ENCODE data around the gene ATP5F1D. TPM values are rescaled to one million over a fixed set of nuclear protein-coding genes. Genes with fewer than 3 reads are reported as not detected.

The ATP5F1D gene
- total and polyA plus RNA-seq, 2 of the 13 experiments (the other 11 are each of a cell fraction or from before 2014, with no cell fraction given), result 39.4 to 78.7 TPM

- TF ChIP-seq ZMAT3 (CRISPR knock-in tag; conservative IDR thresholded peaks at IDR 0.05) (no peak), MEF2D (CRISPR knock-in tag; IDR thresholded peaks at IDR 0.05) (0 out of 2 replicates have a peak, but pooled peaks have one; percentile 27), CREB1 (IDR thresholded peaks at IDR 0.05) (no peak), CREB1 (CRISPR knock-in tag; IDR thresholded peaks at IDR 0.05) (no peak), ZNF446 (CRISPR knock-in tag; IDR thresholded peaks at IDR 0.05) (no peak; the same call in 1 of the 2 replicates), ZNF503 (CRISPR knock-in tag; IDR thresholded peaks at IDR 0.05) (no peak; the same call in none of the 2 replicates), TFE3 (CRISPR knock-in tag; IDR thresholded peaks at IDR 0.05) (peak; percentile 64; the same call in 1 of the 2 replicates), ZNF292 (CRISPR knock-in tag; IDR thresholded peaks at IDR 0.05; ENCODE audit: borderline replicate concordance, low read depth) (no peak), ZC3H13 (CRISPR knock-in tag; IDR thresholded peaks at IDR 0.05) (peak; percentile 82), SP140L (CRISPR knock-in tag; IDR thresholded peaks at IDR 0.05; ENCODE audit: borderline replicate concordance) (no peak), ZNF619 (CRISPR knock-in tag; IDR thresholded peaks at IDR 0.05) (no peak), ZNF337 (CRISPR knock-in tag; IDR thresholded peaks at IDR 0.05; ENCODE audit: borderline replicate concordance, low read depth) (no peak), ZNF253 (CRISPR knock-in tag; IDR thresholded peaks at IDR 0.05; ENCODE audit: borderline replicate concordance) (no peak), MNT (IDR thresholded peaks at IDR 0.05) (no peak), HMGXB4 (CRISPR knock-in tag; IDR thresholded peaks at IDR 0.05; ENCODE audit: borderline replicate concordance in 1 of 2, low read depth in 1 of 2) (peak in 1 of 2 experiments; percentile 39; a peak in 1 of 4 replicates), SOX13 (IDR thresholded peaks at IDR 0.05) (no peak), SOX13 (CRISPR knock-in tag; conservative IDR thresholded peaks at IDR 0.05 in 1 of 2, IDR thresholded peaks at IDR 0.05 in 1 of 2) (no peak)
- TF ChIP-seq, protein P1, sequence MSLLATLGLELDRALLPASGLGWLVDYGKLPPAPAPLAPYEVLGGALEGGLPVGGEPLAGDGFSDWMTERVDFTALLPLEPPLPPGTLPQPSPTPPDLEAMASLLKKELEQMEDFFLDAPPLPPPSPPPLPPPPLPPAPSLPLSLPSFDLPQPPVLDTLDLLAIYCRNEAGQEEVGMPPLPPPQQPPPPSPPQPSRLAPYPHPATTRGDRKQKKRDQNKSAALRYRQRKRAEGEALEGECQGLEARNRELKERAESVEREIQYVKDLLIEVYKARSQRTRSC (CRISPR knock-in tag; IDR thresholded peaks at IDR 0.05; ENCODE audit: low read depth), result no peak
- TF ChIP-seq, protein P2, sequence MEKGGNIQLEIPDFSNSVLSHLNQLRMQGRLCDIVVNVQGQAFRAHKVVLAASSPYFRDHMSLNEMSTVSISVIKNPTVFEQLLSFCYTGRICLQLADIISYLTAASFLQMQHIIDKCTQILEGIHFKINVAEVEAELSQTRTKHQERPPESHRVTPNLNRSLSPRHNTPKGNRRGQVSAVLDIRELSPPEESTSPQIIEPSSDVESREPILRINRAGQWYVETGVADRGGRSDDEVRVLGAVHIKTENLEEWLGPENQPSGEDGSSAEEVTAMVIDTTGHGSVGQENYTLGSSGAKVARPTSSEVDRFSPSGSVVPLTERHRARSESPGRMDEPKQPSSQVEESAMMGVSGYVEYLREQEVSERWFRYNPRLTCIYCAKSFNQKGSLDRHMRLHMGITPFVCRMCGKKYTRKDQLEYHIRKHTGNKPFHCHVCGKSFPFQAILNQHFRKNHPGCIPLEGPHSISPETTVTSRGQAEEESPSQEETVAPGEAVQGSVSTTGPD (CRISPR knock-in tag; IDR thresholded peaks at IDR 0.05), result no peak
Measured at GRCh38 chr19:1251330-1252220, 10.0 kb downstream of the ATP5F1D start (continued).

All from HepG2 (cell line).